Amniotic stem cell (primary cell): ENCODE data around the gene ODAD4.
"Not testable (repeated sequence)": the region's sequence is repeated elsewhere in the genome, so short reads cannot be mapped to it uniquely, and the experiment has no call there.

Experiments used
- DNase-seq: peaks from one replicate; lab custom pipeline; 2025; lab: John Stamatoyannopoulos, UW

The ODAD4 gene

GRCh38 chr17:42002175-42002791 lies 71.9 kb downstream of the ODAD4 start:
- DNase-seq: no peak

GRCh38 chr17:42002792-42003301 lies 72.4 kb downstream of the ODAD4 start:
- no peak for DNase-seq

- no peak for DNase-seq
Measured at GRCh38 chr17:42005166-42005565, 74.7 kb downstream of the ODAD4 start.

- DNase-seq: no peak
Measured at GRCh38 chr17:42009170-42009569, 78.8 kb downstream of the ODAD4 start.

GRCh38 chr17:42010266-42010680 lies 79.9 kb downstream of the ODAD4 start:
- not testable (repeated sequence) for DNase-seq

DNA sequence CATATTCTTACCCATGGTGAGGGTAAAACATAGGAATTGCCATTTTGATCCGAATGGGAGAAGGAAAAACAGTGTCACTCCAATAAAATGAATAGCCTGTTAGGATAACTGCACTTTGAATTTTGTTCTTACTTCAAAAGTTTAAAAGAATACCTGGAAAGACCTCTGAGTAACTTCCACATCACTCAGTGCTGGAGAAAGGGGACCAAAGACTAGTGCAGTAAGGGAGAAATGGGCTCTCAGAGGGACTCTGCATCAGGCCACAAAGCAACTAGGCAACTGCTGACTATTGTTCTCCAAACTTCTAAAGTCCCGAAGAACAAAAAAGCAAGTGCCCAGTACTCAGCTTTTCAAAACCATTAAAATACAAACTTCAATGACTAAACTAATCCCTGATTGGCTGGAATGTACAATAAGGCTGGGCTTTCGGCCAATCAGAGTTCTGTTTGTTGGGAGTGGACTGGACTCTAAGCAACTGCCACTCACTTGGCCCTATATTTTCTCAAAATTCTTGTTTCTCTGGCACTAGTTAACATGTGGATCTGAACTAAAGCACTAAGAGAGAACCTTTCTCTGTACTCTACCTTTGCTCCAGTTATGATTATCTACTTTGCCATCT lies 80.6 kb downstream of the ODAD4 start:
- no peak for DNase-seq

GRCh38 chr17:42012363-42012762 lies 81.9 kb downstream of the ODAD4 start:
- not testable (repeated sequence) for DNase-seq

GRCh38 chr17:42013740-42014139 lies 83.3 kb downstream of the ODAD4 start:
- DNase-seq: not testable (repeated sequence)
